ENCODE results near the gene KRT33A. TPM values are rescaled to one million over a fixed set of nuclear protein-coding genes. Genes with fewer than 3 reads are reported as not detected.

The KRT33A gene
- total RNA-seq, 1 donor from 2014 or later: not detected

- Mint-ChIP-seq H3K4me1 (ENCODE audit: low read depth) (no peaks in the 10 kb centered on the region), H3K9me3 (ENCODE audit: low read depth) (no peaks in the 10 kb centered on the region), H3K27ac (no peak overlapping the region), H3K27me3 (peaks cover 4% of the 10 kb centered on the region), H3K36me3 (ENCODE audit: insufficient read depth) (no peaks in the 10 kb centered on the region), H3K4me3 (ENCODE audit: low read depth) (no peak overlapping the region)
- no peak for TF ChIP-seq CTCF (IDR thresholded peaks at IDR 0.05; ENCODE audit: unreplicated experiment)
- no peak for DNase-seq (ENCODE audit: low spot score, unreplicated experiment)
Observed at GRCh38 chr17:41363881-41364280, 13.3 kb upstream of the KRT33A start.

GRCh38 chr17:41360296-41360995 is 9.8 kb upstream of the KRT33A start:
- Mint-ChIP-seq H3K4me3 (ENCODE audit: low read depth) (no peak overlapping the region), H3K27ac (no peak overlapping the region), H3K27me3 (peaks cover 6% of the 10 kb centered on the region), H3K9me3 (ENCODE audit: low read depth) (peaks cover 8% of the 10 kb centered on the region), H3K36me3 (ENCODE audit: insufficient read depth) (no peaks in the 10 kb centered on the region), H3K4me1 (ENCODE audit: low read depth) (no peaks in the 10 kb centered on the region)
- no peak for TF ChIP-seq CTCF (IDR thresholded peaks at IDR 0.05; ENCODE audit: unreplicated experiment)
- no peak for DNase-seq (ENCODE audit: low spot score, unreplicated experiment)

- H3K4me3 Mint-ChIP-seq (ENCODE audit: low read depth): no peak overlapping the region
- no peak for TF ChIP-seq CTCF (IDR thresholded peaks at IDR 0.05; ENCODE audit: unreplicated experiment)
- H3K27me3 Mint-ChIP-seq: peaks cover 19% of the 10 kb centered on the region
- H3K4me1 Mint-ChIP-seq (ENCODE audit: low read depth): no peaks in the 10 kb centered on the region
- no peak for DNase-seq (ENCODE audit: low spot score, unreplicated experiment)
- no peak overlapping the region for H3K27ac Mint-ChIP-seq
- H3K36me3 Mint-ChIP-seq (ENCODE audit: insufficient read depth): no peaks in the 10 kb centered on the region
- H3K9me3 Mint-ChIP-seq (ENCODE audit: low read depth): peaks cover 8% of the 10 kb centered on the region
Observed at GRCh38 chr17:41354536-41354935, 3.9 kb upstream of the KRT33A start.

GRCh38 chr17:41352597-41353366 is 2.2 kb upstream of the KRT33A start:
- peaks cover 19% of the 10 kb centered on the region for H3K27me3 Mint-ChIP-seq
- no peak overlapping the region for H3K4me3 Mint-ChIP-seq (ENCODE audit: low read depth)
- no peak for DNase-seq (ENCODE audit: low spot score, unreplicated experiment)
- H3K9me3 Mint-ChIP-seq (ENCODE audit: low read depth): peaks cover 8% of the 10 kb centered on the region
- H3K36me3 Mint-ChIP-seq (ENCODE audit: insufficient read depth): no peaks in the 10 kb centered on the region
- no peak overlapping the region for H3K27ac Mint-ChIP-seq
- no peak for TF ChIP-seq CTCF (IDR thresholded peaks at IDR 0.05; ENCODE audit: unreplicated experiment)
- no peaks in the 10 kb centered on the region for H3K4me1 Mint-ChIP-seq (ENCODE audit: low read depth)

GRCh38 chr17:41351177-41351576 is 549 bp upstream of the KRT33A start:
- Mint-ChIP-seq H3K36me3 (ENCODE audit: insufficient read depth) (no peaks in the 10 kb centered on the region), H3K27me3 (peaks cover 13% of the 10 kb centered on the region), H3K4me1 (ENCODE audit: low read depth) (no peaks in the 10 kb centered on the region), H3K9me3 (ENCODE audit: low read depth) (peaks cover 4% of the 10 kb centered on the region), H3K27ac (no peak overlapping the region), H3K4me3 (ENCODE audit: low read depth) (no peak overlapping the region)
- no peak for DNase-seq (ENCODE audit: low spot score, unreplicated experiment)
- TF ChIP-seq CTCF (IDR thresholded peaks at IDR 0.05; ENCODE audit: unreplicated experiment): no peak
